K562 (cell line): ENCODE data around the gene TMEM126A. TPM values are rescaled to one million over a fixed set of nuclear protein-coding genes. Genes with fewer than 3 reads are reported as not detected.

ENCODE experiments used
- ATF6 ChIP-seq: sonication (generic); formaldehyde crosslinking; IDR thresholded peaks from 2 replicates; pipeline ENCODE4 v1.4.0; 2020; ENCODE audit warnings: mild to moderate bottlenecking, missing genetic modification reagents
- BHLHE40 ChIP-seq: IDR thresholded peaks from 2 replicates; pipeline ENCODE4 v1.6.1; 2011; ENCODE audit warnings: low read length, improper control_type of control experiment
- C11orf30 ChIP-seq: fragments of 450-650 bp; IDR thresholded peaks from 2 replicates; pipeline ENCODE4 v1.6.1; 2016; ENCODE audit warnings: low read depth, mild to moderate bottlenecking
- FIP1L1 ChIP-seq: fragments of 200-400 bp; formaldehyde crosslinking; IDR thresholded peaks from 2 replicates; pipeline ENCODE4 v1.6.1; 2018; ENCODE audit warnings: mild to moderate bottlenecking, low read depth, low read length; ENCODE audit not compliant: poor library complexity, severe bottlenecking
- GABPB2 ChIP-seq: fragments of 250-450 bp; sonication (Bioruptor Pico); conservative IDR thresholded peaks from 2 replicates; pipeline ENCODE4 v1.5.1; 2021; ENCODE audit warnings: mild to moderate bottlenecking
- HDAC3 ChIP-seq: fragments of 450-650 bp; IDR thresholded peaks from 2 replicates; pipeline ENCODE4 v1.6.1; 2018; ENCODE audit warnings: borderline replicate concordance, mild to moderate bottlenecking, moderate library complexity; ENCODE audit not compliant: partially characterized antibody
- MEF2D ChIP-seq: conservative IDR thresholded peaks from 2 replicates; pipeline ENCODE4 v1.6.1; 2016; ENCODE audit warnings: low read depth, missing genetic modification characterization, missing compliant biosample characterization
- NFIC ChIP-seq: fragments of 450-650 bp; IDR thresholded peaks from 2 replicates; pipeline ENCODE4 v1.6.1; 2017; ENCODE audit warnings: mild to moderate bottlenecking, inconsistent platforms
- NFXL1 ChIP-seq: fragments of 450-650 bp; formaldehyde crosslinking; IDR thresholded peaks from 2 replicates; pipeline ENCODE4 v1.4.0; 2021; ENCODE audit warnings: mild to moderate bottlenecking
- RBBP5 ChIP-seq: fragments of 200-600 bp; sonication (generic); IDR thresholded peaks from 2 replicates; pipeline ENCODE4 v1.6.1; 2012; ENCODE audit warnings: borderline replicate concordance, mild to moderate bottlenecking, low read length, control low read depth, inconsistent platforms; ENCODE audit not compliant: insufficient read depth, poor library complexity, severe bottlenecking
- RNF2 ChIP-seq: sonication (generic); IDR thresholded peaks from 2 replicates; pipeline ENCODE4 v1.6.1; 2016
- RNF219 ChIP-seq: fragments of 250-450 bp; sonication (Bioruptor Pico); IDR thresholded peaks from 2 replicates; pipeline ENCODE4 v1.5.0; 2022; ENCODE audit warnings: mild to moderate bottlenecking
- SIN3B ChIP-seq: fragments of 450-650 bp; IDR thresholded peaks from 2 replicates; pipeline ENCODE4 v1.6.1; 2017; ENCODE audit warnings: low read depth, mild to moderate bottlenecking, moderate library complexity
- SLC30A9 ChIP-seq: fragments of 250-450 bp; sonication (Bioruptor Pico); IDR thresholded peaks from 2 replicates; pipeline ENCODE4 v1.8.0; 2022; ENCODE audit warnings: mild to moderate bottlenecking, moderate library complexity
- TEAD1 ChIP-seq, 2 experiments: fragments of 450-650 bp in 1 of 2; sonication (generic) in 1 of 2; formaldehyde crosslinking; IDR thresholded peaks; 2 replicates each; pipeline versions ENCODE4 v1.4.0 to v1.8.0; 2020 to 2022; ENCODE audit warnings: mild to moderate bottlenecking in 2 of 2, missing genetic modification reagents in 1 of 2
- TEAD4 ChIP-seq, 2 experiments: sonication (generic) in 1 of 2; formaldehyde crosslinking in 1 of 2; IDR thresholded peaks; 2 replicates each; pipeline versions ENCODE4 v1.6.1 to v1.8.0; 2012 to 2022; ENCODE audit warnings: borderline replicate concordance in 1 of 2, inconsistent platforms in 1 of 2, low read length in 1 of 2, mild to moderate bottlenecking in 1 of 2, missing genetic modification reagents in 1 of 2
- ZFP30 ChIP-seq: fragments of 250-450 bp; sonication (Bioruptor Pico); IDR thresholded peaks from 2 replicates; pipeline ENCODE4 v1.8.0; 2022; ENCODE audit warnings: moderate library complexity, mild to moderate bottlenecking, inconsistent platforms, borderline replicate concordance
- ZNF175 ChIP-seq: fragments of 200-800 bp; sonication (Bioruptor generic); IDR thresholded peaks from 2 replicates; pipeline ENCODE4 v1.6.1; 2016; ENCODE audit warnings: low read depth, mild to moderate bottlenecking, missing genetic modification characterization, missing compliant biosample characterization
- ZNF511 ChIP-seq: sonication (generic); formaldehyde crosslinking; IDR thresholded peaks from 2 replicates; pipeline ENCODE4 v1.8.0; 2022; ENCODE audit warnings: mild to moderate bottlenecking, missing genetic modification reagents
- ZNF668 ChIP-seq: fragments of 250-450 bp; sonication (Bioruptor Pico); IDR thresholded peaks from 2 replicates; pipeline ENCODE4 v1.8.0; 2022; ENCODE audit warnings: mild to moderate bottlenecking, inconsistent platforms
- ZNF77 ChIP-seq: fragments of 250-450 bp; sonication (Bioruptor Pico); IDR thresholded peaks from 2 replicates; pipeline ENCODE4 v1.5.0; 2020
- polyA plus RNA-seq, 8 experiments: library from polyadenylated mRNA; depleted of rRNA in 4 of 8; stranded (reverse) in 5 of 8; unstranded in 3 of 8; fragments of >200 nt; fragmentation: Nextera tagmentation in 2 of 8; fragmentation: Illumina TruSeq in 1 of 8; extraction: Ambion mirVana in 2 of 8; extraction: Trizol in 1 of 8; gene quantifications; 2 replicates each; pipeline versions ENCODE4 v1.2.1 to v1.2.3, GENCODE V29; 2011 to 2014; ENCODE audit warnings: inconsistent platforms in 1 of 8, missing spikeins in 1 of 8
- total RNA-seq, 7 experiments: library from RNA; depleted of rRNA in 6 of 7; stranded (reverse); fragments of >200 nt in 6 of 7; fragmentation: Illumina TruSeq in 2 of 7; extraction: Trizol in 2 of 7; gene quantifications; 2 replicates each; pipeline versions ENCODE4 v1.2.1 to v1.2.3, GENCODE V29; 2011 to 2021; ENCODE audit warnings: low replicate concordance in 1 of 7

The TMEM126A gene
- total and polyA plus RNA-seq, 9 of the 15 experiments (the other 6 are each of a cell fraction or from before 2014, with no cell fraction given), result 19.3 to 154 (median 56.3) TPM

GRCh38 chr11:85664615-85665481 lies 17.1 kb downstream of the TMEM126A start, which contains the start of gene CREBZF (continued):
- TF ChIP-seq GABPB2 (CRISPR knock-in tag) (no peak), TEAD4 (IDR thresholded peaks at IDR 0.05; ENCODE audit: low read length) (peak; percentile 15; the same call in 1 of the 2 replicates), TEAD4 (CRISPR knock-in tag; IDR thresholded peaks at IDR 0.05; ENCODE audit: borderline replicate concordance) (no peak), SIN3B (0 out of 2 replicates have a peak, but pooled peaks have one; percentile 48), RBBP5 (peak; percentile 83), ZFP30 (CRISPR knock-in tag) (no peak), HDAC3 (peak; percentile 22), TEAD1 (CRISPR knock-in tag; IDR thresholded peaks at IDR 0.05) (peak in 1 of 2 experiments; percentile 15; a peak in 1 of 4 replicates), NFXL1 (CRISPR knock-in tag) (no peak), ATF6 (CRISPR knock-in tag) (0 out of 2 replicates have a peak, but pooled peaks have one; percentile 33), ZNF175 (CRISPR knock-in tag) (no peak), ZNF511 (CRISPR knock-in tag) (peak; percentile 93), SLC30A9 (CRISPR knock-in tag) (no peak), NFIC (peak; percentile 60), ZNF77 (CRISPR knock-in tag) (no peak), RNF2 (no peak; the same call in none of the 2 replicates), FIP1L1 (peak; percentile 81), BHLHE40 (no peak), ZNF668 (CRISPR knock-in tag) (no peak), C11orf30 (peak; percentile 99), RNF219 (CRISPR knock-in tag) (no peak), MEF2D (no peak)
